ENCODE data around the gene KLHL1. TPM values are rescaled to one million over a fixed set of nuclear protein-coding genes. Genes with fewer than 3 reads are reported as not detected.

KLHL1 gene
- total and polyA plus RNA-seq, 12 donors, result under 0.01 to 0.28 (median 0.08) TPM; not detected in 7

DNA sequence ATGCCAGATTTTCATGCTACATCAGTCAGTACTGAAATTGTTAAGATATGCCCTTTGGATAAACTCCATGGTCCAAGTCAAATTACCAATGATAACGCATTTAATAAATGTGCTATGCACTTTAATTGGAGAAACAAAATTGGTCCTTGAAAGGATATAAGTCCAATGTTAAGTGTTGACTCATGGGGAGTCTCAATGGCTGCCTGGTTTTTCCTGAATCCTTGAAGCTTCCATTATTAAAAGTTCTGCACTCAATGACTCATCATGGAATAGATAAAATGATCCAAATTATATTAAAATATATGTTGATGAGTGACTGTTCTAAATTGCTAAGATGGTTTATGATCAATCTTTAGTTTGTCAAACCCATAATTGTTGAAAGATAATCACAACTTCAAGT is 346.7 kb downstream of the KLHL1 start:
- H3K27ac ChIP-seq, result no peak overlapping the region
- H3K4me1 ChIP-seq (replicated peaks in 1 of 2), result no peaks in the 10 kb centered on the region
- no peak overlapping the region for H3K4me3 ChIP-seq
- TF ChIP-seq CTCF (IDR thresholded peaks at IDR 0.05) (no peak), POLR2A (IDR thresholded peaks at IDR 0.05) (no peak)
- intact Hi-C loops (cut with DNase I), result no loop called here
- H3K36me3 ChIP-seq (replicated peaks in 1 of 2), result no peaks in the 10 kb centered on the region
- H3K27me3 ChIP-seq, result no peaks in the 10 kb centered on the region
- 56 to 72% (median 70%) methylated on average over 1 of the region's 1 CpG for WGBS, 4 donors
- no peak for DNase-seq
- H3K9me3 ChIP-seq (replicated peaks in 1 of 3), result no peaks in the 10 kb centered on the region

GRCh38 chr13:69755101-69755500 is 353.2 kb downstream of the KLHL1 start:
- Histone ChIP-seq H3K27ac (no peak overlapping the region), H3K4me1 (replicated peaks in 1 of 2) (no peaks in the 10 kb centered on the region), H3K36me3 (replicated peaks in 1 of 2) (no peaks in the 10 kb centered on the region), H3K9me3 (replicated peaks in 1 of 3) (no peaks in the 10 kb centered on the region), H3K4me3 (no peak overlapping the region), H3K27me3 (no peaks in the 10 kb centered on the region)
- 59 to 70% (median 65%) methylated on average over 2 of the region's 2 CpGs for WGBS, 4 donors
- intact Hi-C loops (cut with DNase I), result no loop called here
- no peak for DNase-seq
- no peak for TF ChIP-seq POLR2A (IDR thresholded peaks at IDR 0.05)
- TF ChIP-seq CTCF (IDR thresholded peaks at IDR 0.05), result no peak

- H3K27me3 ChIP-seq, result no peaks in the 10 kb centered on the region
- H3K4me3 ChIP-seq, result no peak overlapping the region
- WGBS, 4 donors, result 69 to 73% (median 70%) methylated on average over 4 of the region's 4 CpGs
- TF ChIP-seq POLR2A (IDR thresholded peaks at IDR 0.05) (no peak), CTCF (IDR thresholded peaks at IDR 0.05) (no peak)
- intact Hi-C loops (cut with DNase I), result no loop called here
- H3K9me3 ChIP-seq (replicated peaks in 1 of 3), result no peaks in the 10 kb centered on the region
- H3K36me3 ChIP-seq (replicated peaks in 1 of 2), result no peaks in the 10 kb centered on the region
- no peaks in the 10 kb centered on the region for H3K4me1 ChIP-seq (replicated peaks in 1 of 2)
- no peak overlapping the region for H3K27ac ChIP-seq
- DNase-seq, result no peak
Measured at GRCh38 chr13:69751259-69751658, 357.0 kb downstream of the KLHL1 start.

- WGBS, 4 donors, result 82 to 87% (median 85%) methylated on average over 8 to 11 of the region's 11 CpGs
- intact Hi-C loops (cut with DNase I), result no loop called here
- no peak for TF ChIP-seq POLR2A (IDR thresholded peaks at IDR 0.05)
- no peak for TF ChIP-seq CTCF (IDR thresholded peaks at IDR 0.05)
Measured at GRCh38 chr13:69737129-69737935, 370.9 kb downstream of the KLHL1 start.

More at GRCh38 chr13:69737129-69737935, 370.9 kb downstream of the KLHL1 start:
- H3K27ac ChIP-seq, result no peak overlapping the region
- H3K4me3 ChIP-seq, result no peak overlapping the region
- no peaks in the 10 kb centered on the region for H3K27me3 ChIP-seq
- H3K9me3 ChIP-seq (replicated peaks in 1 of 3), result no peaks in the 10 kb centered on the region
- no peaks in the 10 kb centered on the region for H3K4me1 ChIP-seq (replicated peaks in 1 of 2)
- DNase-seq, result no peak
- H3K36me3 ChIP-seq (replicated peaks in 1 of 2), result no peaks in the 10 kb centered on the region

Measured in adrenal gland (tissue), 12 donors.